ENCODE measurements around the gene TSLP.
A peak's percentile ranks its signal among the peaks of the same experiment; 100 is the strongest.

Gene TSLP

DNA sequence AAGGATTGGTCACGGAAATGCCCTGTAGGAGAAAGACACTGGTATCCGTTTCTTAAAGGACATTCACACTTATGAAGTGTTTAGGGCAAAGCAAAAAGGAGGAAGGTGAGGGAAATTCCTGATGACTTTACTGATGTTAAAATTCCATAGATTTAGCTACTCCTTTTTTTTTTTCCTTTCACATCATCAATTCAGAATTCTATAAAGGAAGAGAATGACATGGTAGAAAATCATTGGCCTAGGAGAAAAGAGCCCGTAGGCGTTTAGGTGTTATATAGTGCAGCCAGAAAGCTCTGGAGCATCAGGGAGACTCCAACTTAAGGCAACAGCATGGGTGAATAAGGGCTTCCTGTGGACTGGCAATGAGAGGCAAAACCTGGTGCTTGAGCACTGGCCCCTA is at the start of gene TSLP:
Gene TSLP, plus strand, starts transcription at position 301 of the 400 bp plus-strand sequence. CDS start 178 bp downstream, outside the sequence.
- DNase-seq, result no peak

DNA sequence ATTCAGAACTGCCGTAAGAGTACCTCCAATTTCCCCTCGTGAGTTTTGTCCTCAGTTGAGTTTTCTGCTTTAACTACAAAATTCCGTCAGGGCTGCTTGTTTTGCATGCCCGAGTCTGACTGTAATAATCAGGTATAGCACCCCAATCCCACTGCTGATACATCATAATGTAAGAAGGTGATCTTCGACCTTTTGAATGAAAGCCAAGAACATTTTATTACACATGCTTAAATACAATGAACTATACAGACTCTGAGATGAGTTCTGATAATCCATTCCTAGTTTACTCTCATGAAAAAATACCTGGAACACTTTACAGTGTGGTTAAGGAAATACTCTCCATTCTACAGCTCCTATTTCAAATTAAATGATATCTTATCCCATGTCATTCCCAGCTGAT is 49.2 kb upstream of the TSLP start:
- DNase-seq, result no peak

DNA sequence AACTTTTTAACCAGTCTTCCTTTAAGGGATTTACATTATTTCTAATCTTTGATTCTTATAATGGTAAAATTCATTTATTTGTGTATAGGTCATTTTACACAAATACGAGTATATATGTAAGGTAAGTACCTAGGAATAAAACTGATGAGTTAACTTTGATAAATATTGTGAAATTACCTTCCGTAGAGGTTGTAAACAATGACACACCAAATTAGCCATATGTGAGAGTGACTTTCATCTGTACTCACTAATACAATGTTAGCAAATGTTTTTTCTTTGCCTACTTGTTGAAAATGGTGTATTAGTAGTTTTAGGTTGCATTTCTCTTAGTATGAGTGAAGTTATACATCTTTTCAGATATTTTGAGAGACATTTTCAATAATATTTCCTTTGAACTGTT is 42.6 kb upstream of the TSLP start:
- no peak for DNase-seq

DNA sequence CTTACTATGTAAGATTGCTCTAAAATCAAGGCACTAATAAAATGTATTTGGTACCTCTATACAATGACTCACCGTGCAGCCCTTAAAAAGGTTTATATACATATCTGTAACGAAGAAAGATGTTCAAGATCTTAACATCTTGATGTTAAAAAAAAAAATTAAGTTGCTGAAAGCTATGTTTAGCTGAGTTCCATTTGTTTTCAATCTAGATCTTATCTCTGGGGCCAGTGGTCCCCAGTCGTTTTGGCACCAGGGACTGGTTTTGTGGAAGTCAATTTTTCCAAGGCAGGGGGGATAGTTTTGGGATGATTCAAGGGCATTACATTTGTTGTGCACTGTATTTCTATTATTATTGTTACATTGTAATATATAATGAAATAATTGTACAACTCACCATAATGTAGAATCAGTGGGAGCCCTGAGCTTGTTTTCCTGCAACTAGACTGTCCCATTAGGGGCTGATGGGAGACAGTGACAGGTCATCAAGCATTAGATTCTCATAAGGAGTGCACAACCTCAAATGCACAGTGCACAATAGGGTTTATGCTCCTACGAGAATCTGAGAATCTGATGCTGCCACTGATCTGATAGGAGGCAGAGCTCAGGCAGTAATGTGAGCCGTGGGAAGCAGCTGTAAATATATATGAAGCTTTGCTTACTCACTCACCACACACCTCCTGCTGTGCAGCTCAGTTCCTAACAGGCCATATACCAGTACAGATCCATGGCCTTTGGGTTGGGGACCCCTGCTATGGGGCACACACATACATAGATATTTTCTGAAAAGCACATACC is 27.6 kb upstream of the TSLP start:
- no peak for DNase-seq

DNA sequence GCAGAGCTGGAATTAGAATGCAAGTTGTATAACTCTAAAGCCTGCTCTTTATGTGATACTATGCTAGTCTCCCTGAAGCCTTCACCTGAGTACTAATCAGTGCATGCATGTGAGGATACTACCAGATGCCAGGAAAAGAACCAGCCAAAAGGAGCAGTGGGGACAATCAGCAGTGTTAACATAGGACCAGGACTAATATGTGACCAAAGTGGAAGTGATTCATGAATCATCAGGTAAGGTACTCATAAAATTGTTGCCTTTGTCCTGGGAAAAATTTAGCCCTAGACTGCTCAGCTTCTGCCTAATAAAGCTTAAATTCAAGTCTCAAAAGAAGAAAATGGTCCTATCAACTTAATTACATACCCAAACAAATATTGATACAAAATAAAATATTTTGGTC is 13.4 kb upstream of the TSLP start:
- no peak for DNase-seq

DNA sequence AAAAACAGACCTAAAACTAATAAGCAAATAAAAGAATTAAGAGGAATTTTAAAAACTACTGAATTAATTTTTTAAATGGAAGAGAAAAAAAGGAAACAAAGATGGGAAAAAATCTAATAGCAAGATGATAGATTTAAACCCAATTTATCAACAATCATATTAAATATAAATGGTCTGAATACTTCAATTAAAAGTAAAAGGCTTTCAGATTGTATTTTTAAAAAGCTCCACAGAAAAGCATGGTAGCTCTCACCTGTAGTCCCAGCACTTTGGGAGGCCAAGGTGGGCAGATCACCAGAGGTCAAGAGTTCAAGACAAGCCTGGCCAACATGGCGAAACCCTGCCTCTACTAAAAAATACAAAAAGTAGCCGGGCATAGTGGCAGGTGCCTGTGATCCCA is 11.3 kb upstream of the TSLP start:
- no peak for DNase-seq

DNA sequence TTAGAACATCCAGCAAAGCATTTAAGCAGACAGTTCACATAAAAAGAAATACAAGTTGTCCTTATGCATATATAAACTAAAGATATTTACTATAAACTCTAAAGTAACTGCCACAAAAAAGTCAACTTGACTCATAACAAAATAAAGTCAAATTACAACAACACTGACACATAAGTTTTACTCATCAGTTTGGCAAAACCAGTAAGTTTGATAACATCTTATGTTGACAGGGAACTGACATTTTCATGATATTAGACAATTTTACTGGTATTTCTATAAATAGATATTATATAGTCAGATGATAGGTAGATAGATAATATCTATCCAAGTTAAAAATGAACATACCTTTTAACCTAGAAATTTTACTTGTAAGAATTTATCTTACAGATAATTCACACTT is 9.9 kb upstream of the TSLP start:
- DNase-seq, result no peak

DNA sequence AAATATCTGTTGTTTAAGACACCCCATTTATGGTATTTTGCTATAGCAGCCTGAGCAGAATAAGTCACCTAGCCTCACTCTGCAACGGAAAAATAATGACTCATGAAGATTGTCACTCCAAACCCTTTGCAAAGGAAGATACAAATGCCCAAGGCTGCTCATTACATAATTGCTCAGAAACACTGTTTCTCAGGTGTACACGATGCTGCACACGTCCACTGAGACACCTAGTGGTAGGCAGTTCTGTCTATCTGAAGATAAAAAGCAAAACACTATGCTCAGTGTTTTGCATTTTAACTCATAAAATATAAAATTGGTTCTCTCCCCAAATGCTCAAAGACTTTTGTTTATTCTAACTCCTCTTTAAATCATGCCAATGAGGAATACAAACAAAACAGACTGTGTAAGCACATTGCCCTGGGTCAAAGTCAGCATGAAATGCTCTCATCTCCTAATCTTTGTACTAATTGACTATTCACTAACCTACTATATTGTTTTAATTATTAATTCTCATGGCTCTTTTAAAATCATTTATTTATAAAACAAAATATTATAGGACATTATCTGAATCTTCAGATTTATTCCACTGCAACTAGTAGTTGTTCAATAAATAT is 7.7 kb upstream of the TSLP start:
- no peak for DNase-seq

DNA sequence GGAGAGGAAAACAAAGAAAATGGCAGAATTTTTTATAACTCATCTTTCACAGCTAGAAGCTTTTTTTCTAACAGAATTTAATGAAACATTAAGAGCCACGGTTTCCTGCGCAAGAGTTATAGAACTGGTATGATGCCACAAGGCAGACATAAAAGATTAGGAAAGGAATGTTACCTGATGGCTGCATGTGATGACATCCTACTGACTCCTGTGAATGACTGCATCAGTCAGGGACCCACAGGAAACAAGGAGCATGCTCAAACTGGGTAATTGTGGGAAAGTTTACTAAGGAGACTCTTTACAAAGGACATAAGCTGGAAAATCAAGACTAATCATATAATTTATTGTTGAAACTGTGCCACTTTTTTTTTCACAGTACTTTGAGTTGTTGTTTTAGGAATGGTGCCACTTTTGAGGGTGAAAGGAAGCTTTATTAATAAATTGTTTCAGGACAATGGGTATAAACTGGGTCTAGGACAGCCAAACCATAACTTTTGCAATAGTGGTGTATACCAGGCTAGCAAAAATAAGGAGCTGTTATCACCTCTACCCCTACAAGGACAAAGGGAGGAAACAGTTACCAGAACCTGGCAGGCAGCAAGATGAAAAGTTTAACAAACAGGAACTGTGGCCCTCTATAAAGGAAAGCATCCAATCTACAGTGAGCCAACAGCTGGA is 5.1 kb upstream of the TSLP start:
- DNase-seq, result no peak

DNA sequence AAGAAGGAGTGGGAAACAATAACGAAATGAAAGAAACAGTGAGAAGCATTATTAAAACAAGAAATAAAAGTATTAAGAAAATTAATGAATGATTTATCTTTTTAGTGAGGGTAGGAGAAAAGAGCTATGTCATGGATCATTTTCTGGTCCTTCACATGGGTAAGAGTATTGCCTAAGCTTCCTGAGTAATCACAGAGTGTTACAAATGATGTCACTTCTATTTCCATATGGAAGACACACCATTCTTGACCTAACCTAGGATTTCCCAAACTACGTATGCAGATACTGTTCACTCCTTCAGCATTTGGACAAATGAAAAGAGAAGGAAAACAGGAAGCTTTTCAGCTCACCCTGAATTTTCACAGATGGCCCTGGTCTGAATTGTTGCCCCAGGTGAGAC is 3.3 kb upstream of the TSLP start:
- no peak for DNase-seq

DNA sequence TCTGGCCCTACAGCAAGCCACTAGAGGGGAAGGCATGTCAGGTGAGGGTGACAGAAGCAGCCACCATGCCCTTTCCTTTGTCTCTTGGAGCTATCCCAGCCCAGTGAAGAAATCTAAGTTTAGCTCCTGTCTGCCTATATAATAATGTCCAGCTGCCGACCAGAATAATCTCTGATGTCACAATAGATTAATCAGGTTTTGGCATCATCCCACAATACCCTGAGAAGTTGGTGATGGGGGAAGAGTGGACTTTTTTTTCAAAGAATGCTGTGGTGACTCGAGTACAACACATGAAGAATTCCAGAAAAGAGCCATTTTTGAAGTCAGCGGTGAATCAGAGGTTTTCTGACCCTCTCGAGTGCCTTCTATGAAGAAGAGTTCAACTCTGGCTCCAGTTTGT is 1.7 kb upstream of the TSLP start:
- no peak for DNase-seq

DNA sequence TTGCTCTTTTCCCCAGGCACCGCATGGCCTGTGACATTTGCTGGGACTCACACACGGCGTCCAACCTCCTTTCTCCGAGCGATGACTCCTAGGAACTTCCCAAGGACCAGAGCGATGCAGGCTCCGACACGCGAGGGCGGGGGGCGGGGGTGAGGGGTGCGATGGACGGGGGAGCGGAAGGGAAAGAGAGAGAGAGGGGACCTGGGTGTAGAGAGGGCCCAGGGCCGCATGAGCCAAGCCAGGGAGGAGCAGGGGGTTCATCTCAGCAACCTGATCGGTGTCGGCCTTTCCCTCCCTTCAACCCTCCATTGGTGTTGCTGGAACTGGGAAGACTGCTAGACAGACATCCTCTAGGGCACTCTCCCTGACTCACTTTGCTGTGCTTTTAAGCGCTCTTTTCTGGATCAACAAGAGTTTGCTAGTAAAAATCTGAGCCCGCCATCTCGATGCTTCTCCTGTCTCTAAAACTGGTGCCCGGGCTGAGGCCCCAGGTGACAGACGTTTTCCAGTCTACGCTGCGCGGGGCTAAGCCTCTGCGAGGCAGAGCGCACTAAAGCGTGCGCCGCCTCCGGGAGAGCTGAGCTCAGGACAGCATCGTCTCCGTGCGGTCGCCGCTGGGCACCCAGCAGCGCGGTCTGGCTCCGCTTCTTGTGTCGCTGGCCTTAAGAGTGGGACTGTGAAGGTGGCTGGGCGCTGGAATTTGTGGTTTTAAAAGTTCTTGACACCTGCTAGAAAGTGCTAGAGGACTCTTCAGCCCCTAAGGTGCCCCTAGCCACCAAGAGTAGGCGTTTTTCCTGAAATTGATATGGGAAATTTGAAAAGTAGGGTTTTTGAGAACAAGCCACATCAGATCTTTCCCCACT is 1.0 kb upstream of the TSLP start:
- peak; percentile 69 for DNase-seq

DNA sequence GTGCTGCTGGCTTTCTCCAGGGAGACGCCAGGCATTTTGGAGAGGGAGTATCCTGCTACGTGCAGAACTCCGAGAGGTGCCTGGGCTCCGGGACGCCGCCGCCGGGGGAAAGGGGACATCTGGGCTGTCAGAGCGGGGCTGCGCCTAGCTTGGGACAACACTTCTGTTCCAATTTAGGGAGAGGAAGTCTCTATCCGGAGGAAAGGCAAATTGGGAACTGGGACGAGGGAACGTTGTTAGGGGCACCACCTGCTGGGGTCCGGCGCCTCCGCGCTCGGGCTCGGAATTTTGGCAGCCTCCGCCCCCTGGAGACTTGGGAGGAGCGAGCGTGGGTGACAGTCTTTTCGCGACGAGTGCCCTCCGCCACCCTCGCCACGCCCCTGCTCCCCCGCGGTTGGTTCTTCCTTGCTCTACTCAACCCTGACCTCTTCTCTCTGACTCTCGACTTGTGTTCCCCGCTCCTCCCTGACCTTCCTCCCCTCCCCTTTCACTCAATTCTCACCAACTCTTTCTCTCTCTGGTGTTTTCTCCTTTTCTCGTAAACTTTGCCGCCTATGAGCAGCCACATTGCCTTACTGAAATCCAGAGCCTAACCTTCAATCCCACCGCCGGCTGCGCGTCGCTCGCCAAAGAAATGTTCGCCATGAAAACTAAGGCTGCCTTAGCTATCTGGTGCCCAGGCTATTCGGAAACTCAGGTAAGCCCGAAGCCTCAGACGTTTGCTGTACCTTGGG is 1.6 kb downstream of the TSLP start:
- DNase-seq, result peak; percentile 76

DNA sequence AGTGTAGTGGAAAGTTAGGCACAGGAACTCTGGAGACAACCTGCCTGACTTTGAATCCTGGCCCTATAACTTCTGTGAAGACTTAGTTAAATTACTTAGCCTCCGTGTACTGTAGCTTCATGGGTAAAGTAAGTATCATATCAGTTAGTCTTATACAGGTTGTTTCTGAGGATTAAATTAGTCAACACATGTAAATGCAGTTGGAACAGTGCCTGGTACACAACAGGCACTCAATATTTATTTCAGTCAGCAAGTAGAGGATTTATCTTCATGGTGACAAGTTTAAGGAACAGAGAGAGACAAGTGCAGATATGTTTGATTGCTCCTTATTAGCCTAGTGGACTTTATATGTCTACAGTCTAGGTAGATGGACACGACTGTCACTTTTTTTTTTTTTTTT is 2.7 kb downstream of the TSLP start:
- no peak for DNase-seq

DNA sequence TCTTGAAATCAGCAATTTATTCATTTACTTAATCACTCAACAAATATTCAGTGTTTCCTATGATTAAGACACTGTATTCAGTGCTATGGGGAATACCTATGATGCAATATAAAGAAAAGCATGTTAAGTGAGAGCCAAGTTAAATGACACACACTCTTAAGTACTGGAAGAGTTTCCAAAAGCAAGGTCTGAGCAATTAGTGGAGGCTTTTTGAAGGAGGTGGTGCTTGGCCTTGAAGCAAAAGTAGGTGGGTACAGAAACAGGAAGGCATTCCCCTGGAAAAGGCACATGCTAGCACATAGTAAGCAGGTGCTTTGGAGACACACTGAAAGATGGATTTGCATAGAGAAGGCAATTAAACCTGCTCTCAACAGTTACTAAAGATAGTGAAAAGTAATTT is 4.0 kb downstream of the TSLP start:
- no peak for DNase-seq

DNA sequence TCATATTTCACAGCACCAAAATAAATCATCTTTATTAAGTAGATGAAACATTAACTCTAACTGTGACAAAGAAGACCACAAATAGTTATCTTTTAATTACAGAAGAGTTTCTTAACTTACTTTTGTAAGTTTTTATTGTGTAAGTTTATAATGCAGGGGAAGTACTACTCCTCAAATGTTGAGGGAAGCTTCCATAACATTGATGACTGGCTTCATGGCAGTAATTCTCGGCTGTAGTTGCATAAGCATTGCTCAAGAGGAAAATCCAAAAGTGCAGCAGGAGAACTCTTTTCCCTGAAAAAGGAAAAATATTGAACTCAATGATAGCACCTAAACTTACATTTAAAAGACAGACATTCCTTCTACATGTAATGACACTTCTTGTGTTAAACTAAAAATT is 4.6 kb downstream of the TSLP start:
- no peak for DNase-seq

DNA sequence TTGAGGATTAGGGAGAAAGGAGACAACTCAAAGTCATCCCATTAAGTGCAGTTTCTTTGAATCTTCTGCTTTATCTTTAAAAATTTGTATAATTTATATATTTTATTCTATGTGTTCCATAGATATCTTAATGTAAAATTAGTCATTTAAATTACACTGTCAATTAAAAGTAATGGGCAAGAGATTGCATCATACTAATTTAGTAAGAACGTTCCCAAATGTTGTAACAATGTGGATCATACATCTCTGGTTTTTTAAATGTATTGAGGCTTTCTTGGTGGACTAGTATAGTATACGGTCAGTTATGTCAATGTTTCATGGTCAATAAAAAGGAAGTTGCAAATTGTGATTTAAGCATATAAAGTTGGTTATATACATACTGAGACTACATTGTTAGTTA is 6.2 kb downstream of the TSLP start:
- no peak for DNase-seq

DNA sequence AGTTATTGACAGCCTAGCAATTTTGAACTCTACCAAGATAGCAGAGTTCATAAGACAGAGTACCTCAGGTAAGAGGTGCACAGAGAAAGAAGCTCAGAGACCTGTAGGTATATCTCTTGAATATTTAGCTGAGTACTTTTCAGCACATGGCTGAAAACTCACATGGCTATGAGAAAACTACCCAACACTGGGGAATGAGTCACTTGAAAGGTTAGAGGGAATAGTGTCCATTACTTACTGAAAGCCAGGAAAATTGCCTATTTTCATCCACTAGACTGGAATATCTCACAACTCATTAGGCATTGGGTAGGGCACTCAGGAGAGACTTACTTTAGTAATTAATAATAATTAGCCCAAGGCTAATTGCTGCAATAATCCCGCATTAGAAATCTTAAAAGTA is 8.3 kb downstream of the TSLP start:
- DNase-seq, result no peak

DNA sequence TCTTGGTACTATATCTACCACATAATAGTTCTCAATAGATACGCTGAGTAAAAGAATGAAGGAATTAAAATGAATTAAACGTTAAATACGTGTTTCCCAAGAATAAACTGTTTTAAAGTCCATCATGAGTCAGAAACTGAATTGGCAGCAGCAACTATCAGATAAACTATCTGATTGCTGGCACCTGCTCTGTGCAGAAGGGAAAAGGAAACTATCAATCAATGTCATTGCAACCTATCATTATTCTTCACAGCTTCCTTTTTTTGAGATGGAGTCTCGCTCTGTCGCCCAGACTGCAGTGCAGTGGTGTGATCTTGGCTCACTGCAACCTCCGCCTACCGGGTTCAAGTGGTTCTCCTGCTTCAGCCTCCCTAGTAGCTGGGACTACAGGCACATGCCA is 11.8 kb downstream of the TSLP start:
- DNase-seq, result no peak

DNA sequence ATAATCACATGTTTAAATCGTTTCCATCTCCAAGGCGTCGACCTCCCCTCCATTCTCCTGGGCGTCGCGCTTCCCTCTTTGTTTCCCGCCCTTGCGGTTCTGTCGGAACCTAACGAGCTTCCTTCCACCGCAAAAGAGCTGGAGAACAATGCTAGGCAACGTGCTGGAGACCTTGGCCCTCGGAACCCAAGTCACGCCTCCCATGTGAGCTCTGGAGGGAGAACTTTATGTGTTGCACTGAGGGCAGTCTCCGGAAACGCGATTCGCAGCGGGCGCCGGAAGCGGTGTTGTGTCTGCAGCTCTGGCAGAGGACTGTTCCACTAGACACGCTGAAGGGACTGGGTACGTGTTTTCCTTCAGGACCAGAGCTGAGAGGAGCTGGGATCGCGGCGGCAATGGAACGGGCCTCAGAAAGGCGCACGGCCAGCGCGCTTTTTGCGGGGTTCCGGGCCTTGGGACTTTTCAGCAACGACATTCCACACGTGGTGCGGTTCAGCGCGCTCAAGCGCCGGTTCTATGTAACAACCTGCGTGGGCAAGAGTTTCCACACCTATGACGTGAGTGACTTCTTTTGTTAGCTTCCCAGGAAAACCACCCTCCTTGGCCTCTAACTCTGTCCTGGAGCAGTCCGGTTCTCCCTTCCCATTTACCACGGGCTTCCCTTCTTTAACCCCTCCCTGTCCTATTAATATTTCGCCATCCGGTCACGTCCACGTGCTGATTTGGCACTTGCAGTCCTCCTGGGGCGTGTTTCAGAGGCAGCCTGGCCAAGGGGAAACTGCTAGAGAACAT is 20.7 kb downstream of the TSLP start, which contains the start of gene WDR36:
Gene WDR36, plus strand, starts transcription at position 287 of the 792 bp plus-strand sequence. Its CDS starts 109 bp downstream, at position 396.
- DNase-seq, result peak; percentile 92

DNA sequence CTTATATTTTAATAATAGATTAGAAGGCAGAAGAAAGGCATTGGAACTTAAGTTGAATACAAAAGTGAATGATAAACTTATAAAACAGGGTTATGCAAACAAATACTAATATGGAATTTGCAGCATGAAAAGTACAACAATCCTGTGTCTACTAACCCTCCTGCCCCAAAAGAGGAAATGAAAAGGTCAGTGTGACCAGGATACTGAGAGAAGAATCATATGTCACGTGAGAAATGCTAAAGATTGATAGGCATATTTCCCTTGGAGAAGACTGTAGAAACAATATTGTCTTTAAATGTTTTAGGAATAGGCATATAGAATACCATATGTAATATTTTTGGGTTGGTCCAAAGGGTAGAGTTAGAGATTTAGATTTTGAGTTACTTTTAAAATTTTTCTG is 24.5 kb downstream of the TSLP start:
- no peak for DNase-seq

Data from activated CD4-positive, alpha-beta T cell treated with anti-CD3 and anti-CD28 coated beads for 48 hours (primary cell).